H1 (cell line): ENCODE results near the gene UBE2Q2. TPM values are rescaled to one million over a fixed set of nuclear protein-coding genes. Genes with fewer than 3 reads are reported as not detected.

Experiments
- CHD1 ChIP-seq: IDR thresholded peaks from 2 replicates; pipeline ENCODE4 v1.6.1; 2012; ENCODE audit warnings: low read depth, low read length, improper control_type of control experiment
- CTCF ChIP-seq, 3 experiments: IDR thresholded peaks; 1 replicate in 2 of 3; 2 replicates in 1 of 3; pipeline versions ENCODE4 v1.5.1 to v1.6.1; 2011; ENCODE audit warnings: low read length in 3 of 3, mild to moderate bottlenecking in 3 of 3, inconsistent platforms in 2 of 3, low read depth in 1 of 3, moderate library complexity in 1 of 3; ENCODE audit not compliant: insufficient read depth in 1 of 3; ENCODE audit errors: control extremely low read depth in 1 of 3
- EGR1 ChIP-seq: IDR thresholded peaks from 2 replicates; pipeline ENCODE4 v1.6.1; 2011; ENCODE audit warnings: low read depth, low read length, borderline replicate concordance
- HDAC6 ChIP-seq: IDR thresholded peaks from one replicate; pipeline ENCODE4 v1.7.1; 2012; ENCODE audit warnings: low read depth, mild to moderate bottlenecking, inconsistent platforms, low read length, moderate library complexity
- SIN3A ChIP-seq, 2 experiments: IDR thresholded peaks in 1 of 2; conservative IDR thresholded peaks in 1 of 2; 2 replicates each; pipeline ENCODE4 v1.6.1; 2011 to 2012; ENCODE audit warnings: low read length in 2 of 2, improper control_type of control experiment in 1 of 2, low read depth in 1 of 2, mild to moderate bottlenecking in 1 of 2
- SP2 ChIP-seq: IDR thresholded peaks from 2 replicates; pipeline ENCODE4 v1.6.1; 2012; ENCODE audit warnings: mild to moderate bottlenecking, low read length, inconsistent platforms
- TAF1 ChIP-seq: IDR thresholded peaks from 2 replicates; pipeline ENCODE4 v1.6.1; 2011; ENCODE audit warnings: mild to moderate bottlenecking, low read depth, low read length
- polyA plus RNA-seq, 7 experiments: library from polyadenylated mRNA; depleted of rRNA in 3 of 7; stranded (reverse) in 5 of 7; unstranded in 2 of 7; fragments of >200 nt in 5 of 7; fragments of 200-250 nt in 2 of 7; gene quantifications; 1 replicate in 5 of 7; 2 replicates in 1 of 7; 4 replicates in 1 of 7; pipeline versions ENCODE4 v1.2.1 to v1.2.3, GENCODE V29; 2011 to 2013; ENCODE audit warnings: missing spikeins in 2 of 7, mixed read lengths in 2 of 7
- total RNA-seq: library from RNA; stranded (reverse); fragmentation: NEBNext Ultra II Directional; extraction: Animal tissue kit (Norgen Biotek cat#: 25700); gene quantifications from 2 replicates; pipeline ENCODE4 v1.2.1, GENCODE V29; 2021

The UBE2Q2 gene
- total and polyA plus RNA-seq, 2 of the 8 experiments (the other 6 are each of a cell fraction or from before 2014, with no cell fraction given) = 10.1 to 22.7 TPM

GRCh38 chr15:75929799-75930565 is 86.7 kb downstream of the UBE2Q2 start (continued):
- TF ChIP-seq SP2 = no peak
- TF ChIP-seq CHD1 = no peak
- TF ChIP-seq TAF1 = no peak
- no peak for TF ChIP-seq CTCF (IDR thresholded peaks at IDR 0.05; ENCODE audit: control extremely low read depth in 1 of 3, insufficient read depth in 1 of 3, low read depth in 1 of 3, low read length in 3 of 3)
- TF ChIP-seq EGR1 = no peak
- TF ChIP-seq HDAC6 = no peak
- no peak for TF ChIP-seq SIN3A (conservative IDR thresholded peaks at IDR 0.05 in 1 of 2, IDR thresholded peaks at IDR 0.05 in 1 of 2; ENCODE audit: low read depth in 1 of 2, low read length in 2 of 2)
- TF ChIP-seq, all 59 proteins: peak for 0
